ENCODE measurements around the gene NPAS3. TPM values are rescaled to one million over a fixed set of nuclear protein-coding genes. Genes with fewer than 3 reads are reported as not detected.

The NPAS3 gene
- total RNA-seq, 1 donor from 2014 or later, result 2.5 TPM

- H3K36me3 ChIP-seq, result no peaks in the 10 kb centered on the region
- peaks cover 36% of the 10 kb centered on the region for H3K27me3 ChIP-seq (ENCODE audit: low read depth)
- H3K27ac ChIP-seq (replicated peaks), result no peak overlapping the region
- intact Hi-C loops (cut with micrococcal nuclease), result no loop called here
- DNase-seq, result no peak
- H3K4me1 ChIP-seq, result peaks cover 4% of the 10 kb centered on the region
- peak overlapping the region; percentile 54 for H3K4me3 ChIP-seq
- no peak for TF ChIP-seq CTCF (IDR thresholded peaks at IDR 0.05; ENCODE audit: borderline replicate concordance)
- H3K9me3 ChIP-seq (replicated peaks), result no peaks in the 10 kb centered on the region
Measured at GRCh38 chr14:33800735-33801163, 862.1 kb downstream of the NPAS3 start.

GRCh38 chr14:33802737-33803136, 864.1 kb downstream of the NPAS3 start:
- no peak for TF ChIP-seq CTCF (IDR thresholded peaks at IDR 0.05; ENCODE audit: borderline replicate concordance)
- Histone ChIP-seq H3K27me3 (ENCODE audit: low read depth) (peaks cover 36% of the 10 kb centered on the region), H3K4me3 (no peak overlapping the region), H3K27ac (replicated peaks) (no peak overlapping the region), H3K4me1 (peaks cover 4% of the 10 kb centered on the region), H3K36me3 (no peaks in the 10 kb centered on the region), H3K9me3 (replicated peaks) (no peaks in the 10 kb centered on the region)
- intact Hi-C loops (cut with micrococcal nuclease), result no loop called here
- no peak for DNase-seq

GRCh38 chr14:33805593-33805992, 866.9 kb downstream of the NPAS3 start:
- no peaks in the 10 kb centered on the region for H3K9me3 ChIP-seq (replicated peaks)
- H3K27me3 ChIP-seq (ENCODE audit: low read depth), result peaks cover 17% of the 10 kb centered on the region
- H3K27ac ChIP-seq (replicated peaks), result no peak overlapping the region
- intact Hi-C loops (cut with micrococcal nuclease), result no loop called here
- no peaks in the 10 kb centered on the region for H3K36me3 ChIP-seq
- no peak for DNase-seq
- H3K4me3 ChIP-seq, result no peak overlapping the region
- no peaks in the 10 kb centered on the region for H3K4me1 ChIP-seq
- TF ChIP-seq CTCF (IDR thresholded peaks at IDR 0.05; ENCODE audit: borderline replicate concordance), result no peak

- no peak for TF ChIP-seq CTCF (IDR thresholded peaks at IDR 0.05; ENCODE audit: borderline replicate concordance)
- intact Hi-C loops (cut with micrococcal nuclease), result no loop called here
- no peak for DNase-seq
- no peak overlapping the region for H3K27ac ChIP-seq (replicated peaks)
- H3K36me3 ChIP-seq, result no peaks in the 10 kb centered on the region
- no peak overlapping the region for H3K4me3 ChIP-seq
- no peaks in the 10 kb centered on the region for H3K9me3 ChIP-seq (replicated peaks)
- no peaks in the 10 kb centered on the region for H3K4me1 ChIP-seq
- peaks cover 10% of the 10 kb centered on the region for H3K27me3 ChIP-seq (ENCODE audit: low read depth)
Measured at GRCh38 chr14:33806905-33807304, 868.2 kb downstream of the NPAS3 start.

GRCh38 chr14:33808187-33808586, 869.5 kb downstream of the NPAS3 start:
- Histone ChIP-seq H3K4me3 (no peak overlapping the region), H3K9me3 (replicated peaks) (no peaks in the 10 kb centered on the region), H3K27ac (replicated peaks) (no peak overlapping the region), H3K36me3 (no peaks in the 10 kb centered on the region), H3K4me1 (no peaks in the 10 kb centered on the region), H3K27me3 (ENCODE audit: low read depth) (peaks cover 11% of the 10 kb centered on the region)
- DNase-seq, result no peak
- no peak for TF ChIP-seq CTCF (IDR thresholded peaks at IDR 0.05; ENCODE audit: borderline replicate concordance)
- intact Hi-C loops (cut with micrococcal nuclease), result no loop called here
